Activated B cell treated with CpG ODN at 0.5 μM for 24 hours (primary cell): Measurements from ENCODE around the gene ZNF695. TPM values are rescaled to one million over a fixed set of nuclear protein-coding genes. Genes with fewer than 3 reads are reported as not detected.
A peak's percentile ranks its signal among the peaks of the same experiment; 100 is the strongest.

Experiments
- ATAC-seq: fragments of 200-7000 bp; cut with Tn5 transposase; one replicate; pipeline ENCODE4 v1.10.0; 2021; ENCODE audit warnings: low read depth, mild to moderate bottlenecking, moderate library complexity
- CTCF ChIA-PET: fragments of 350-600 bp; sonication (Branson Sonifier 250); formaldehyde crosslinking; loops from one replicate; lab custom pipeline; 2021; ENCODE audit warnings: antibody characterized with exemption; lab: Charles Lee
- POLR2A ChIA-PET: fragments of 350-600 bp; sonication (Branson Sonifier 250); formaldehyde crosslinking; loops from one replicate; lab custom pipeline; 2021; ENCODE audit warnings: antibody characterized with exemption; lab: Charles Lee
- DNase-seq: peaks from one replicate; pipeline ENCODE4 v3.0.0; 2022
- H3K27ac Mint-ChIP-seq: one replicate; pipeline ENCODE4 v1.8.0; 2020; ENCODE audit warnings: mixed read lengths
- H3K27me3 Mint-ChIP-seq: one replicate; pipeline ENCODE4 v1.8.0; 2021; ENCODE audit warnings: mixed read lengths
- H3K36me3 Mint-ChIP-seq: one replicate; pipeline ENCODE4 v1.8.0; 2021; ENCODE audit warnings: low read depth, mixed read lengths
- H3K4me1 Mint-ChIP-seq: one replicate; pipeline ENCODE4 v1.8.0; 2021; ENCODE audit warnings: mixed read lengths
- H3K4me3 Mint-ChIP-seq: one replicate; pipeline ENCODE4 v1.8.0; 2020; ENCODE audit warnings: mild to moderate bottlenecking, mixed read lengths
- H3K9me3 Mint-ChIP-seq: one replicate; pipeline ENCODE4 v1.8.0; 2020; ENCODE audit warnings: mixed read lengths
- intact Hi-C: fragments of 100-400 bp; cut with micrococcal nuclease; formaldehyde crosslinking; loops from one replicate; pipeline ENCODE4 v1.15.1; 2024
- total RNA-seq: library from RNA; stranded (reverse); gene quantifications from 2 replicates; pipeline ENCODE4 v1.2.3, GENCODE V29; 2022
- TF ChIP-seq, protein P1 (sequence below): fragments of 200-600 bp; IDR thresholded peaks from one replicate; pipeline ENCODE4 v1.8.0; 2022; ENCODE audit warnings: antibody characterized with exemption, mild to moderate bottlenecking

Gene ZNF695
- total RNA-seq, 1 donor from 2014 or later = 0.07 TPM

GRCh38 chr1:246971969-246972368, 35.9 kb downstream of the ZNF695 start:
- Mint-ChIP-seq H3K4me3 (no peak overlapping the region), H3K4me1 (no peaks in the 10 kb centered on the region), H3K9me3 (peaks cover 29% of the 10 kb centered on the region), H3K27ac (no peak overlapping the region), H3K27me3 (no peaks in the 10 kb centered on the region), H3K36me3 (peaks cover 10% of the 10 kb centered on the region)
- DNase-seq (no peak), ATAC-seq (no peak)
- ChIA-PET POLR2A (no interaction called here), CTCF (interaction anchor here (2.5 kb wide), 1 partner anchor 65 kb away, joined by 17 read pairs; no protein-coding TSS in a partner anchor)
- intact Hi-C loops = loop anchor here (1.0 to 5.0 kb wide), 4 partner anchors 65 to 515 kb away; no protein-coding TSS in a partner anchor
- TF ChIP-seq, protein P1, sequence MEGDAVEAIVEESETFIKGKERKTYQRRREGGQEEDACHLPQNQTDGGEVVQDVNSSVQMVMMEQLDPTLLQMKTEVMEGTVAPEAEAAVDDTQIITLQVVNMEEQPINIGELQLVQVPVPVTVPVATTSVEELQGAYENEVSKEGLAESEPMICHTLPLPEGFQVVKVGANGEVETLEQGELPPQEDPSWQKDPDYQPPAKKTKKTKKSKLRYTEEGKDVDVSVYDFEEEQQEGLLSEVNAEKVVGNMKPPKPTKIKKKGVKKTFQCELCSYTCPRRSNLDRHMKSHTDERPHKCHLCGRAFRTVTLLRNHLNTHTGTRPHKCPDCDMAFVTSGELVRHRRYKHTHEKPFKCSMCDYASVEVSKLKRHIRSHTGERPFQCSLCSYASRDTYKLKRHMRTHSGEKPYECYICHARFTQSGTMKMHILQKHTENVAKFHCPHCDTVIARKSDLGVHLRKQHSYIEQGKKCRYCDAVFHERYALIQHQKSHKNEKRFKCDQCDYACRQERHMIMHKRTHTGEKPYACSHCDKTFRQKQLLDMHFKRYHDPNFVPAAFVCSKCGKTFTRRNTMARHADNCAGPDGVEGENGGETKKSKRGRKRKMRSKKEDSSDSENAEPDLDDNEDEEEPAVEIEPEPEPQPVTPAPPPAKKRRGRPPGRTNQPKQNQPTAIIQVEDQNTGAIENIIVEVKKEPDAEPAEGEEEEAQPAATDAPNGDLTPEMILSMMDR = no peak

DNA sequence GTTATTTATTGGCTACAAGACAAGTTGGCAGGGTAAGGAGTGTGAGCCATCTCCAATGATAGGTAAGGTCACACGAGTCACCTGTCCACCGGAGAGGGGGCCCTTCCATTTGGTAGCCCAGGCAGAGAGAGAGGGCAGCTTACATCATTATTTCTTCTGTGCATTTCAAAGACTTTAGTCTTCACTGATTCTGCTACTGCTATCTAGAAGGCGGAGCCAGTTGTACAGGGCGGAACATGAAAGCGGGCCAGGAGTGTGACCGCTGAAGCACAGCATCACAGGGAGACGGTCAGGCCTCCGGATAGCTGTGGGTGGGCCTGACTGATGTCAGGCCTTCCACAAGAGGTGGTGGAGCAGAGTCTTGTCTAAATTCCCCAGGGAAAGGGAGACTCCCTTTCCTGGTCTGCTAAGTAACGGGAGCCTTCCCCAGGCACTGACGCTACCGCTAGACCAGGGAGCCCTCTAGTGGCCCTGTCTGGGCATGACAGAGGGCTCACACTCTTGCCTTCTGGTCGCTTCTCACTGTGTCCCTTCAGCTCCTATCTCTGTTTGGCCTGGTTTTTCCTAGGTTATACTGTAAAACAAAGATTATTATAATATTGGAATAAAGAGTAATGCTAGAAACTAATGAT, 36.7 kb downstream of the ZNF695 start:
- intact Hi-C loops = loop anchor here (1.0 to 5.0 kb wide), 4 partner anchors 64 to 516 kb away; no protein-coding TSS in a partner anchor
- peak; percentile 29 for DNase-seq
- CTCF ChIA-PET = interaction anchor here (2.5 kb wide), 1 partner anchor 64 kb away, joined by 17 read pairs; no protein-coding TSS in a partner anchor
- Mint-ChIP-seq H3K27me3 (no peaks in the 10 kb centered on the region), H3K27ac (no peak overlapping the region), H3K4me1 (no peaks in the 10 kb centered on the region), H3K4me3 (peak overlapping the region; percentile 11), H3K36me3 (peaks cover 10% of the 10 kb centered on the region), H3K9me3 (peaks cover 29% of the 10 kb centered on the region)
- no peak for ATAC-seq
- TF ChIP-seq, protein P1 = no peak
- POLR2A ChIA-PET = no interaction called here

DNA sequence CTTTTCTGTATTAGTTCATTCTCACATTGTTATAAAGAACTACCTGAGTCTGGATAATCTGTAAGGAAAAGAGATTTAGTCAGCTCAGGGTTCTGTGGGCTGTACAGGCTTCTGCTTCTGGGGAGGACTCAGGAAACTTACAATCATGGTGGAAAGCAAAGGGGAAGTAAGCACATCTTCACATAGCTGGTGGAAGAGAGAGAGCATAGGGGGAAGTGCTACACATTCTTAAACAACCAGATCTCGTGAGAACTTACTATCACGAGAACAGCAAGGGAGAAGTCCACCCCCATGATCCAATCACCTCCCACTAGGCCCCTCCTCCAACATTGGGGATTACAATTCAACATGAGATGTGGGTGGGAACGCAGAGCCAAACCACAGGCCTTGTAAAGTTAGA, 38.2 kb downstream of the ZNF695 start:
- Mint-ChIP-seq H3K4me3 (no peak overlapping the region), H3K9me3 (peaks cover 28% of the 10 kb centered on the region), H3K27me3 (no peaks in the 10 kb centered on the region), H3K4me1 (no peaks in the 10 kb centered on the region), H3K27ac (no peak overlapping the region), H3K36me3 (peaks cover 10% of the 10 kb centered on the region)
- ATAC-seq (no peak), DNase-seq (no peak)
- TF ChIP-seq, protein P1 = no peak
- POLR2A ChIA-PET = no interaction called here
- intact Hi-C loops = loop anchor here (5.0 kb wide), 1 partner anchor 518 kb away; no protein-coding TSS in a partner anchor
- CTCF ChIA-PET = interaction anchor here (2.5 kb wide), 1 partner anchor 63 kb away, joined by 17 read pairs; no protein-coding TSS in a partner anchor

DNA sequence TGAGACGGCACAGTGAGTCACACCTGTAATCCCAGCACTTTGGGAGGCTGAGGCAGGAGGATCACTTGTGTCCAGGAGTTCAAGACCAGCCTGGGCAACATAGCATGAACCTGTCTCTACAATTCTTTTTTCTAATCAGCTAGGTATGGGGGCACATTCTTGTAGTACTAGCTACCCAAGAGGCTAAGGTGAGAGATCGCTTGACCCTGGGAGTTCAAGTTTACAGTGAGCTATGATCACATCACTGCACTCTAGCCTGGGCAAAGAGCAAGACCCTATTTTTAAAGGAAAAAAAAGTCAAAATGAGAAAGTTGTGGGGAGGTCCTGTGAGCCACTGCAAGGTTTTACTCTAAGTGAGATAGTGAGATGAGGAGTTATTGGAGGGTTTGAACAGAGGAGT, 41.4 kb downstream of the ZNF695 start:
- DNase-seq (no peak), ATAC-seq (no peak)
- ChIA-PET CTCF (no interaction called here), POLR2A (no interaction called here)
- Mint-ChIP-seq H3K36me3 (peaks cover 10% of the 10 kb centered on the region), H3K27ac (no peak overlapping the region), H3K4me1 (peaks cover 13% of the 10 kb centered on the region), H3K4me3 (no peak overlapping the region), H3K9me3 (peaks cover 28% of the 10 kb centered on the region), H3K27me3 (no peaks in the 10 kb centered on the region)
- intact Hi-C loops = no loop called here
- TF ChIP-seq, protein P1 = no peak

- peaks cover 36% of the 10 kb centered on the region for H3K4me1 Mint-ChIP-seq
- H3K27ac Mint-ChIP-seq = peak overlapping the region; percentile 62
- TF ChIP-seq, protein P1 = no peak
- H3K36me3 Mint-ChIP-seq = no peaks in the 10 kb centered on the region
- DNase-seq = no peak
- ChIA-PET POLR2A (interaction anchor here (1.0 to 3.0 kb wide), 2 partner anchors 29 to 430 kb away, joined by 4 to 15 read pairs; partner anchors contain the start of gene AHCTF1), CTCF (interaction anchor here (1.2 kb wide), 1 partner anchor 53 kb away, joined by 6 read pairs; no protein-coding TSS in a partner anchor)
- peak; percentile 56 for ATAC-seq
- intact Hi-C loops = loop anchor here (1.0 to 2.0 kb wide), 2 partner anchors 28 to 431 kb away; no protein-coding TSS in a partner anchor
- no peaks in the 10 kb centered on the region for H3K27me3 Mint-ChIP-seq
- no peaks in the 10 kb centered on the region for H3K9me3 Mint-ChIP-seq
- H3K4me3 Mint-ChIP-seq = peak overlapping the region; percentile 50
These were observed 47.7 kb downstream of the ZNF695 start for GRCh38 chr1:246959944-246960693.
